Measurements from ENCODE around the gene ABHD2.
"Not testable (repeated sequence)": the region's sequence is repeated elsewhere in the genome, so short reads cannot be mapped to it uniquely, and the experiment has no call there.

The ABHD2 gene

GRCh38 chr15:89198196-89198595, 109.9 kb downstream of the ABHD2 start:
- no peak for DNase-seq

- no peak for DNase-seq
Measured at GRCh38 chr15:89198934-89199333, 110.7 kb downstream of the ABHD2 start.

- no peak for DNase-seq
Measured at GRCh38 chr15:89199746-89200145, 111.5 kb downstream of the ABHD2 start.

- DNase-seq: no peak
Measured at GRCh38 chr15:89200182-89200581, 111.9 kb downstream of the ABHD2 start.

GRCh38 chr15:89201465-89202005, 113.3 kb downstream of the ABHD2 start:
- DNase-seq: no peak

GRCh38 chr15:89203705-89204273, 115.5 kb downstream of the ABHD2 start:
- peak; percentile 11 for DNase-seq

GRCh38 chr15:89205991-89206585, 117.8 kb downstream of the ABHD2 start:
- DNase-seq: no peak

- peak; percentile 41 for DNase-seq
Measured at GRCh38 chr15:89206908-89207331, 118.7 kb downstream of the ABHD2 start.

GRCh38 chr15:89208256-89208655, 120.0 kb downstream of the ABHD2 start:
- DNase-seq: no peak

GRCh38 chr15:89209057-89209456, 120.8 kb downstream of the ABHD2 start:
- no peak for DNase-seq

- DNase-seq: no peak
Measured at GRCh38 chr15:89211678-89212170, 123.5 kb downstream of the ABHD2 start.

- no peak for DNase-seq
Measured at GRCh38 chr15:89215627-89216026, 127.4 kb downstream of the ABHD2 start.

GRCh38 chr15:89217031-89217430, 128.8 kb downstream of the ABHD2 start:
- no peak for DNase-seq

- no peak for DNase-seq
Measured at GRCh38 chr15:89217686-89218376, 129.6 kb downstream of the ABHD2 start.

GRCh38 chr15:89218531-89218930, 130.3 kb downstream of the ABHD2 start:
- DNase-seq: no peak

- no peak for DNase-seq
Measured at GRCh38 chr15:89221543-89221942, 133.3 kb downstream of the ABHD2 start, which contains the start of gene RLBP1. Gene RLBP1, minus strand, starts transcription at chr15:89221579. Its CDS starts 2,604 bp downstream, at chr15:89218975.

- DNase-seq: no peak
Measured at GRCh38 chr15:89225588-89225987, 137.3 kb downstream of the ABHD2 start.

GRCh38 chr15:89226359-89227221, 138.3 kb downstream of the ABHD2 start:
- DNase-seq: no peak

- DNase-seq: no peak
Measured at GRCh38 chr15:89227425-89227824, 139.2 kb downstream of the ABHD2 start.

GRCh38 chr15:89230277-89230676, 142.0 kb downstream of the ABHD2 start:
- DNase-seq: no peak

- no peak for DNase-seq
Measured at GRCh38 chr15:89231832-89232231, 143.6 kb downstream of the ABHD2 start.

GRCh38 chr15:89239883-89240810, 151.9 kb downstream of the ABHD2 start:
- not testable (repeated sequence) for DNase-seq

Measured in KG1 (cell line).